HG03457 (cell line): ENCODE data around the gene HM13.
A peak's percentile ranks its signal among the peaks of the same experiment; 100 is the strongest.
"Not testable (repeated sequence)": the region's sequence is repeated elsewhere in the genome, so short reads cannot be mapped to it uniquely, and the experiment has no call there.

Experiments
- ATAC-seq: cut with Tn5 transposase; IDR thresholded peaks from one replicate; pipeline ENCODE4 v1.9.1; 2021; ENCODE audit warnings: moderate number of reproducible peaks; ENCODE audit not compliant: unreplicated experiment

HM13 gene

DNA sequence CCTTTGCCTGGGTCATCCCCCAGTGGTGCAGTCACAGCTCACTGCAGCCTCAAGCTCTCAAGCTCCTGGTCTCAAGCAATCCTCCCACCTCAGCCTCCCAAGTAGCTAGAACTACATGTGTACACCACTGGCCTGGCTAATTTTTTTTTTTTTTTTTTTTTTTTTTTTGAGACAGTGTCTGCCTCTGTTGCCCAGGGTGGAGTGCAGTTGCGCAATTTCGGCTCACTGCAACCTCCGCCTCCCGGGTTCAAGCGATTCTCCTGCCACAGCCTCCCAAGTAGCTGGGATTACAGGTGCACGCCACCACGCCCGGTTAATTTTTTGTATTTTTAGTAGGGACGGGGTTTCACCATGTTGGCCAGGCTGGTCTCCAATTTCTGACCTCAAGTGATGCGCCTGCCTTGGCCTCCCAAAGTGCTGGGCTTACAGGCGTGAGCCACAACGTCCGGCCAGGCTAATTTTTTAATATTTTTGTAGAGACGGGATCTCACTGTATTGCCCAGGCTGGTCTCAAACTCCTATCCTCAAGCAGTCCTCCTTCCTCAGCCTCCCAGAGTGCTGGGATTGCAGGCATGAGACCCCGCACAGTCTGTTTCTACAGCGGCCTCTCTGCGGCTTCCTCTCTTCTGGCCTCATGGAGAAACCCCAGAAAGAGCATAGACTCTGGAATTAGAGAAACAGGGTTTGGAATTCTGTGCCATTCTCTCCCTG lies 65.9 kb downstream of the HM13 start:
- not testable (repeated sequence) for ATAC-seq

DNA sequence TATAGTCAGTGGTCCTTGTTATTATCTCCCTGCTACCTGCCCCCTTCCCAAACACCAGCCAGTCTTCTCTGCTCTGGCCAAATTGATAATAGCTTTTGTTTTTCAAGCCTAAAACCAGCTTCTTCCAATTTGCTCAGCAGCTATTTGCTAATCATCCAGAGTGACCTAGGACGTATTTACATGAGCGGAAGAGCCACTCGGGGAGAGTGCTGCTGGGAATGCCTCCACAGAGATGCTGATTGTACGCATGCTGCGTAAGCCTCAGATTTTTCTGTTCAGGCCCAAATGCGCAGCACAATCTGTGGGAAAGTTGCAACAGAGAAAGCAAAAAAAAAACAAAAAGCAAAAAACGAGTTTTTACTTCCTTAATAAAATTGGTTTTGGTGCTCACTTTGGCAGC lies 66.5 kb downstream of the HM13 start:
- ATAC-seq, result no peak

DNA sequence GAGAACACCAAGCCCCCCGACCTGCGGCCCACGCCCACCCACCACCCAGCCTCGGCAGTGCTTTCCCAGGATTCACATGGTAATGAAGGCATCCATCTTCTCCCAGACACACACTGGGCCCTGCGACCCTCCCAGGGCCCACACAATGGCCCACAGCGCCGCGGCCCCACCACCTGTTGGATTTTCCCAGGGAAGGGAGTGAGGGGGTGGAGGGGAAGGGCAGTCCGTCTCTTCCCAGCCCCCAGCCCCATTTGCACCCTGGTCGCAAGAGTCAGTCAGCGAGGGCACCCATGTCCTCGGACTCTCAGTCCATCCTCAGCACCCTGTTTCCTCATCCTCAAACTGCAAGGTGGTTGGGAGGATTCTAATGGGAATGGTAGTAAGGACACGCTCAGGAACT lies 67.1 kb downstream of the HM13 start:
- no peak for ATAC-seq

DNA sequence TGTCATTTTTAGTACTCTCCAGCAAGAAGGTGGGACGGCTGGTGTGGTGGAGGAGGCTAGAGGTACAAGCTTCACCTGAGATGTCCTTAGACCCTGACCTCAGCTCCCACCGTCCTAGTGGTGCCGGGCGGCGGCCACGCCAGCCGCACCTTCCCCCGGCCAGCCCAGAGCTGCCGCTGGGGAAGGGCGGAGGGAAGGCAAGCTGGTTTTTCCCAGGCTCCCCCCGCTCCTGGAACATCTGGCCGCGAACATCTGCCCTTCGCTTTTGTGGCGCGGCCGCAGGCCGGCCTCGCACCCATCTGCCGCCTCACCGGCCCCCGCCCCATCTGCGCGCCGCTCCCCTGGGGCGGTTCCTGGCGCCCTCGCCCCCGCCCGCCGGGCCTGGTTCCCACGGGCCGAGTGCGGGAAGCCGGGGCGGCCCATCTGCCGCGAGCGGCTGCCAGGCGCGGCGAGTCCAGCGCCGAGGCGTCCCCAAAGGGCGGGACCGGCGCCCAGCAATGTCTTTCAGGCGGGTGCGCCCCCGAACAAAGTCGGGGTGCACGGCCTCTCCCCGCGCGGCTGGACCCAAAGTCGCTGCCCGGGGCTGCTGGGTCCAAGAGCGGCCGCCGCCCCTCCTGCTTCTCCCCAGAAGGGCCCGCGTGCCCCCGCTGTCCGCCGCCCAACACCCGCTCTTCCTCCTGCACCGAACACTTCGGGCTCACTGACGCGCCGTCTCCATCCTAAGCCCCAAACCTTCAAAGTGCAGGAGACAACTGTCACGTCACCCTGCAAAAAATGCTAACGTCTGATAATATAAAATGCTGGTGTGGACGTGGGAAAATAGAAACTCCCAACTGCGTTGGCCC lies 73.5 kb downstream of the HM13 start:
- no peak for ATAC-seq

DNA sequence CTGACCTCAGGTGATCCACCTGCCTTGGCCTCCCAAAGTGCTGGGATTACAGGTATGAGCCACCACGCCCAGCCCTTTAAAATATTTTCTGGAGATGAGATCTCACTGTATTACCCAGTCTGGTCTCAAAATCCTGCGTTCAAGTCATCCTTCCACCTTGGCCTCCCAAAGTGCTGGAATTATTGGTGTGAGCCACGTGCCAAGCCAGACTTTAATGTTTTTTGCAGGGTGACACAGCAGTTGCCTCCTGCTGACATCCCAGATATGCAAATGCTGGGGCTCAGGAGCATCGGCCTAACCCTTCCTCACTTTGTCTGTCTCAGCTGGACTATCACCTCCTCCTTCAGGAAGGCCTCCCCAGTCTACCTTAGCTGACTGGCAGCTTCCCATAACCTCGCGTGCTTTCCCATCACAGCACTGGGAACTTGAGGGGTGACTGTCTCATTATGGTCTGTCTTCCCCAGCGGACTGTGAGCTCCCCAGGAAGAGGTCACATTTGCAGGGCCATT lies 76.5 kb downstream of the HM13 start:
- ATAC-seq, result no peak

DNA sequence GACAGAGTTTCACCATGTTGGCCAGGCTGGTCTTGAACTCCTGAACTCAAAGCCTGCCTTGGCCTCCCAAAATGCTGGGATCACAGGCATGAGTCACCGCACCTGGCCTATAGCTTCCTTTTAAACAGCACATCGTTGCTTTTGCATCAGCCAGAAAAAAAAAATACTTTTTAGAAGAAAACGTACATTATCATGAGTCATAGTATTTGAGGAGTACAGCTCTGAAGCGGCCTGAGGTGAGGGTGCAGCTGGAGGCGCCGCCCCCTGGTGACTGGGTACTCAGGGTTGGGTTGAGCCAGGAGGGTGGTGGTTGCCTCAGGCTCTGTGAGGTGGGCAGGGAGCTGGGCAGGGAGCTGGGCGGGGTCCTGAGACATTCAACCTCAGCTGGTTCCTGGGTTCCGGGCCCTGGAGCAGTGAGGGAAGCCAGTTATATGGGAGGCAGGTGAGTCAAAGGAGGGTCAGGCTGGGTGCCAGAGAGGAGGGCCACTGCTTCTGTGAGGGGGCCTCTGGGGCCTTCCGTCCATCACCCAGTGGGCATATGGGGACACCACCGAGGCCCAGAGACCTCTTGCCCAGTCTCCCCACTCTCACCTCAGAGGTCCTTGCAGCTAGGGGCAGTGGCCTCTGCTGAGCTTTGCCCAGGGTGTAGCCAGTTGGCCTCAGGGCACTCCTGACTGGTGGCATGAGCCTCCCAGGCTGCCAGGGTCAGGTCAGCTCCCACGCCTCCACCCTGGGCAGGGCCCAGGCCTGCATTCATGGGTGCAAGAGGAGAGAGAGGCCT lies 79.2 kb downstream of the HM13 start:
- ATAC-seq, result no peak

DNA sequence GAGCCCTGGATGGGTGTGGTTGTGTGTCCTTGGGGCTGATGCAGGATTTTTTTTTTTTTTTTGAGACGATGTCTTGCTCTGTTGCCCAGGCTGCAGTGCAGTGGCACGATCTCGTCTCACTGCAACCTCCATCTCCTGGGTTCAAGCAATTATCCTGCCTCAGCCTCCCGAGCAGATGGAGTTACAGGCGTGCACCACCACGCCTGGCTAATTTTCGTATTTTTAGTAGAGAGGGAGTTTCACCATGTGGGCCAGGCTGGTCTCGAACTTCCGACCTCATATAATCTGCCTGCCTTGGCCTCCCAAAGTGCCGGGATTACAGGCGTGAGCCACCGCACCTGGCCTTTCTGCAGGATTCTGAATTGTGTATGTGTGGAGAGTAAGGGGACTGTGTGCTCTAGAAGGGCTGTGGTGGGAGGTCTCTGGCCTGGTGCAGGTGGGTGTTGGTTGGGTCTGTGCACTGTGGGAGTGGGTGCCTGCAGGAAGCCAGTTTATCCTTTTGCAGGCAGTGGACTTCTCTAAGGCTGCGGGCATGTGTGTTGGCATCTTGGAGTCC lies 79.8 kb downstream of the HM13 start:
- ATAC-seq, result no peak

DNA sequence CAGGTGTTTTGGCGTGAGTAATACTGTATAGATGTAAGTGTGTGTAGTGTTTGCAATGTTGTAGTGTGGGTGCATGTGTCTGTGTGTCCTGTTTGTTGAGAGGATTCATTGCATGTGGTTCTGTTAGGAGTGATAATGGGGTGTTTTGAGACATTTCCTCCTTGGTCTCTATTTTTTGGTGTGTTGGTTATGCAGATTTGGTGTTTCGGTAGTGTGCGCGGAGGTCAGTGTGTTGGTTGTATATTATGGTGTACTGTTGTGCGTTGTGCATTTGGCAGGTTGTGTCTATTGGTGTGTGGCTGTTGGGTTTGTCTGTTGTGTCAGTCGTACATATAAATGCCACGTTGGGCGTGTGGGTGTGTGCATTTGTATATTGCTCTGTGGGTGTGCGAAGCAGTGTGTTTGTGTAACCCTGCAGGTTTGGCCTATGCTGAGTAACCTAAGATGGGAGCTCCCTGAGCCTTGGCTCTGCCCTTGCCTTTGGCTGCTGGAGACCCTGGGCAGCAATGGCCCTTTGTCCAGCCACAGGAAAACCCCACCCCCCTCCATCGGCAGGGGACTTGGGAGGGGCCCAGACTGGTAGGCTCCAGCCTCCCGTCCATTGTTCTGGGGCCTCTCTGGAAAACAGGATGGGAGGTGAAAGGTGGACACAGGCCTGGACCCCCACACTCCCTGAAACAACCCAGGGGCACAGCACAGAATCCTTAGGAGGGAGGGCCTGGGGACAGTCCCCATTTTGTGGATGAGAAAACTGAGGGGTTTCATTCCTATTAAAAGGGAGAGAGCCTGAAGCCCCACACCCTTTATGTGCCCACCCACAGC lies 80.5 kb downstream of the HM13 start:
- ATAC-seq, result no peak

DNA sequence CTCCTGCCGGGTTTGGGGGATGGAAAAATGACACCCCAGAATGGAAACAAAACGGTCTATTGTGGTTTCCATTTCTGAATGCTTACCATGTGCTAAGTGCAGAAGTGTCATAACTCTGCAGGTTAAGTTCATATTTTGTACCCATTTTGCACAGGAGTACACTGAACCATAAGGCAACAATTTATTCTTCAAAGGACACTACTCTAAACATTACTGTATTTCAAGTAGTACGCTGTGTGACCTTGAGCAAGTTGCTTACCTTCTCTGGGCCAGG lies 81.1 kb downstream of the HM13 start:
- no peak for ATAC-seq

DNA sequence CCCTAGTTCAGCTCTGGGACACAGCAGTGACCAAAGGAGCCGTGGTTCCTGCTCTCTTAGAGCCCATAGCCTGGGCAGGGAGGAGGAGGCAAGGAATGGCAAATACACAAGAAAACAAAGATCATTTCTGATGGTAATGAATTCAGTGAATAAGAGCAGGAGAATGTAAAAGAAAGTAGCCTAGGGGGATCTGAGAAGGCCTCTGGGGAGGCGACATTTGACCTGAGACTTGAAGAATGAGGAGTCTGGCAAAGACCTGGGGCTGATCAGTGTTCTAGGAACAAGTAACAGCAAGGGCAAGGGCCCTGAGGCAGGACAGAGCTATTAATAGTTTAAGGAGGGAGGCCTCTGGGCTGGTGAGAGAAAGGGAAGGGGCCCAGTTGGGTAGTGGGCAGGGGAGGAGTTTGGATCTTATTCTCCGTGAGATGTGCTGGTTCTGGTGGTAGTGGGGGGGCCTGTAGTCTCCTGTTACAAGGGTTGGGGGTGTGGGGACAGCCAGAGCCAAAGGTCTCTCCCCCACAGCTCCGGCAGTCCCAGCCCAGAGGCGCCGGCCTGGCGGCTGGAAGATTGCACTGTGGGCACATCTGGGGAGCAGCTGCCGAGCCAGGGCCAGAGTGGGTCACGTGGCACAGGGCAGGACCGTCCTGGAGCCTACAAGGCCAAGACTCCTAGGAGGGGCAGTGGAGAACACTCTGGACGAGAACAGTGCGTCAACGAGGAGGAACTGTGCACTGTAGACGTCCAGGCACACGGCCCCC lies 81.6 kb downstream of the HM13 start:
- no peak for ATAC-seq

DNA sequence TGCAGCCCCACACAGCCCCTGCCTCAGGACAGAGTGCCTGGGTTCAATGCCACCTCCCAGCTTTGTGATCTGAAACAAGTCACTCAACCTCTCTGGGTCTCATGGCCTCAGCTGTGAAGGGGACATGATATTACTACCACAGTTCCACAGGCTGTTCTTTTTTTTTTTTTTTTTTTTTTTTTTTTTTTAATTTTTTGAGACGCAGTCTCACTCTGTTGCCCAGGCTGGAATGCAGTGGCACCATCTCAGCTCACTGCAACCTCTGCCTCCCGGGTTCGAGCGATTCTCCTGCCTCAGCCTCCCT lies 82.1 kb downstream of the HM13 start:
- not testable (repeated sequence) for ATAC-seq

DNA sequence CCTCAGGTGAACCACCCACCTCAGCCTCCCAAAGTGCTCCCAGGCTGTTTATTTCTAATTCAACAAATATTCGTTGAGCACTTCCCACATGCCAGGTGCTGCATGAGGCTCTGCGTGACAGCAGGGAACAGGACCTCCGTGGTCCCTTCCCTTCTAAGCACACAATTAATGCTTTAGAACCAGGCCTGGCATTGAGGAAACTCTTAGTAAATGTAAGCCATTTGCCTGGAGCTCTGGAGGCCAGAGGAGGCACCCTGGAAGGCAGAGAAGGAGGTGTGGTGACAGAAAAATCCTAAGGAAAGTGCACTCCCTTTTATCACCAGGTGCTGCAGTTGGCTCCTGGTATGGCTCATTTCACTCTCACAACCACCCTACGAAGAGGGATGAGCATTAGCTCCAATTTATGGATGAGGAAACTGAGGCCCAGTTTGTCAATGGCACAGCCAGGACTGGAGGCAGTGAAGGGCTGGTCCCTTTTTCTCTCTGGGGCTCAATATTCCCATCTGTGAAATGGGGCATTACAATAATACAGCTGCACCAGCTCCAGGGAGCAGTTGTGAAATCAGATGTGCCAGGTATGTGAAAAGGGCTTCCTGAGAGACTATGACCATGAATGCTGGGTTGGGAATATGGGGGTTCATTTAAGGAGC lies 82.7 kb downstream of the HM13 start:
- no peak for ATAC-seq

DNA sequence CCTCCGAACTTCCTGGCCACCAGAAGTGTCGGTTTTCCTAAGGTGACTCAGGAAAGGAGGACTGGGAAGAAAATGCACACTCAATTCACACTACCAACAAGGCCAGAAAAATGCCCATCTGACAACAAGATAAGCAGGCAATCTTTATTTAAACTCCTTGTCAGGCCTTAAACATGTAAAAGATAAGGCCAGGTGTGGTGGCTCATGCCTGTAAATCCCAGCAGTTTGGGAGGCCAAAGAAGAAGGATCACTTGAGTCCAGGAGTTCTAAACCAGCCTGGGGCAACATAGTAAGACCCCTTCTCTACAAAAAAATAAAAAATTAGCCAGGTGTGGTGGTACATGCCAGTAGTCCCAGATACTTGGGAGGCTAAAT lies 83.2 kb downstream of the HM13 start:
- no peak for ATAC-seq

DNA sequence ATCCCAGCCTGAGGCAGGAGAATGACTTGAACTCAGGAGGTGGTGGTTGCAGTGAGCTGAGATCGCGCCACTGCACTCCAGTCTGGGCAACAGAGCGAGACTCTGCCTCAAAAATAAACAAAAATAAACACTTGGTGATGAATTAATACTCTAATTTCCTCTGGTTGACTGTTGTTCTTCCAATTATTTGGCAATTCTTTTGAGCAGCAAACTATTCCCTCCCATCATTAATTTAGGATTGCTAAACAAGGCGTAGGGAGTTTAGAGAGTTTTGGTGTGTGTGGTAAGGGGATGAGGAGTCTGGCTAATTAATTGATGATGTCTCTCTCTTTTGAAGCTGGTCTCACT lies 88.2 kb downstream of the HM13 start:
- ATAC-seq, result no peak

DNA sequence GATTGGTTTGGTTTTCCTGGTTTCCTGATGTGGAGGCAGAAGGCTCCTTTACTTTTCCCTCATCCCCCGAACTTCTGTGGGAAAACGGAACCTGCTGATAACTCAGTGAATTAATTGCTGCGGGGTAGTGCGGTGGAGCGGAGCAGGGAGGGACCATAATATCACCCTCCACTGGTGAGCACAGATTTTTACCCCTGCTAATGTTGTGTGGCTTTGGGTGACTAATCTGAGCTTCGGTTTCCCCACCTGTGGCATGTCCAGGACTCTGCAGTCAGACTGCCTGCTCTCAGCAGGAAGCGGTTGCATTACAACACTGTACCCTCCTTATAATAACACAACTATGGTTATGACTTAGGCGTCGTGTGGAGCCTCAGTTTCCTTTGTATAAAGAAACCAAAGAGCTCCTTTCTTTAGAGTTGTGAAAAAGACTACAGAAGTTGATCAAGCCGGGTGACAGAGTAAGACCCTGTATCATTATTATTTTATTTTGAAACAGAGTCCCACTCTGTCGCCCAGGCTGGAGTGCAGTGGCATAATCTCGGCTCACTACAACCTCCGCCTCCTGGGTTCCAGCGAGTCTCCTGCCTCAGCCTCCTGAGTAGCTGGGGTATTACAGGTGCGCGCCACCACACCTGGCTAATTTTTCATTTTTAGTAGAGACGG lies 88.7 kb downstream of the HM13 start:
- ATAC-seq, result peak; percentile 52

DNA sequence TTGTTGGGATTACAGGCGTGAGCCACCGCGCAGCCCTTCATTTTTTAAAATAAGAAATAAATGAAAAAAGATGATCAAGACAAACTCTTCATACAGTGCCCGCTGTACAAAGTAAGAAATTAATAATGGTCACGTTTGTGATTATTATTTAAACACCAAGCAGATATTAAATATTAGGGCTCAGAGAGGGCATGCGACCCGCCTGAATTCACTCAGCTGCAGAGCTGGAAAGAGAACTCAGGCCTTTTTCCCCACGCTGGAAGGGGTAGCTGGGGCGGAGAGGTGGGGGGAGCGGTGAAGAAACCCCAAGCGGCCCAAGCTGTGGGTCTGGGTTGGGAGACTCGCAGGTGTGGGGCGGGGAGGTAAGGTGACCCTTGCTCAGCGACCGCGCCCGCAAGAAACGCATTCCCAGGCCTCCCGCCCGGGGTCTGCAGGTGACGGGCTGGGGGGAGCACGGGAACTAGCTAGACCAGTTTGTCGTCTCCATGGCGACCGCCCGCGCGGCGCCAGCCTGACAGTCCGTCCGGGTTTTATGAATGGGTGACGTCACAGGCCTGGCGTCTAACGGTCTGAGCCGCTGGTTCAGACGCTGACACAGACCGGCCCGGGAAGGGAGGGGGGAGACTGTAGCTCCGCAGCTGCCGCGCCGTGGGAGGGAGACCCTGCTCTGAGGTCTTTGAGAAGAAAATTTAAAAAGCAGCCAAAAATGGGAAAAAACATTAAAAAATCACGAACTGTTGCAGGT lies 89.8 kb downstream of the HM13 start:
- ATAC-seq, result no peak

DNA sequence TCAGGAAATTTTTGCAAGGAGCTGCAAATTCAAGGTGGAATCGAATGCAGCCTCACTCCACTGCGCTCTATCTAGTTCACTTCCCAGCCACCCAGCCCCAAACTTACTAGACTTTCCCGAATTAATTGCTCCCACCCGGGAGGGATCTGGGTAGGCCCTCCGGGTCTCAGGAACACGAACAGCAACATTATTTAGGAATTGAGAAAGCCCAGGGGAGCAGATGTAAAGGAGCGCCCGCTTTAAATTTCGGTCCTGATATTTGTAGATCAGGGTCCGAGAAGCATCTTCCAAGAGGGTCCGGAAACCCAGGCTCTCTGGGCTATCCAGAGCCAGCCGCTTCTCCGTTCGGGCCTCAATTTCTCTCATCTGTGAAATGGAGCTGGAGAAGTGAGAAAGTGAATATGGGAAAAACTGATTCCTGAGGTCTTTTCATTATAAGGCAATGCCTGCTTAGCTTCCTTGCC lies 90.4 kb downstream of the HM13 start:
- ATAC-seq, result no peak
